Neural cell (in vitro differentiated cells): ENCODE measurements around the gene C1orf226. TPM values are rescaled to one million over a fixed set of nuclear protein-coding genes. Genes with fewer than 3 reads are reported as not detected.
"Not testable (repeated sequence)": the region's sequence is repeated elsewhere in the genome, so short reads cannot be mapped to it uniquely, and the experiment has no call there.

Experiments used
- H2AFZ ChIP-seq: fragments of 200-600, 300-800 bp; sonication (generic), shearing (Covaris generic); 2 replicates; pipeline ENCODE4 v1.6.0; 2014; ENCODE audit warnings: low read depth, mild to moderate bottlenecking, antibody characterized with exemption, low read length, moderate library complexity
- H3F3A ChIP-seq: fragments of 200-600 bp; shearing (Covaris generic); 2 replicates; pipeline ENCODE4 v1.6.1; 2016; ENCODE audit warnings: mild to moderate bottlenecking, moderate library complexity, mixed read lengths, antibody characterized with exemption, low read length; ENCODE audit not compliant: insufficient read depth, poor library complexity, severe bottlenecking
- H3K27ac ChIP-seq: fragments of 200-600, 300-800 bp; sonication (generic), shearing (Covaris generic); 2 replicates; pipeline ENCODE4 v1.5.1; 2014; ENCODE audit warnings: mild to moderate bottlenecking, low read length, moderate library complexity
- H3K27me3 ChIP-seq: fragments of 300-800, 200-600 bp; sonication (generic), shearing (Covaris generic); 2 replicates; pipeline ENCODE4 v1.6.0; 2014; ENCODE audit warnings: mild to moderate bottlenecking, low read depth, low read length, moderate library complexity; ENCODE audit not compliant: insufficient read depth
- H3K36me3 ChIP-seq: fragments of 300-800, 200-600 bp; sonication (generic), shearing (Covaris generic); 2 replicates; pipeline ENCODE4 v1.5.1; 2014; ENCODE audit warnings: mild to moderate bottlenecking, antibody characterized with exemption, low read length, moderate library complexity; ENCODE audit not compliant: insufficient read depth
- H3K4me2 ChIP-seq: fragments of 300-800, 200-600 bp; sonication (generic), shearing (Covaris generic); 2 replicates; pipeline ENCODE4 v1.6.0; 2014; ENCODE audit warnings: mild to moderate bottlenecking, low read length
- H3K4me3 ChIP-seq: fragments of 300-800, 200-600 bp; sonication (generic), shearing (Covaris generic); 2 replicates; pipeline ENCODE4 v1.5.1; 2014; ENCODE audit warnings: mild to moderate bottlenecking, low read length, moderate library complexity
- H3K79me2 ChIP-seq: fragments of 200-600 bp; shearing (Covaris generic); replicated peaks from 2 replicates; pipeline ENCODE4 v1.6.0; 2014; ENCODE audit warnings: mild to moderate bottlenecking, low read length, moderate library complexity; ENCODE audit not compliant: insufficient read depth
- H3K9ac ChIP-seq: fragments of 300-800, 200-600 bp; sonication (generic), shearing (Covaris generic); 2 replicates; pipeline ENCODE4 v1.6.1; 2016; ENCODE audit warnings: mild to moderate bottlenecking, low read length, mixed read lengths
- H3K9me2 ChIP-seq: fragments of 200-600 bp; shearing (Covaris generic); 2 replicates; pipeline ENCODE4 v1.6.1; 2016; ENCODE audit warnings: mild to moderate bottlenecking, low read length, mixed read lengths; ENCODE audit not compliant: insufficient read depth
- H3K9me3 ChIP-seq: fragments of 200-600, 300-800 bp; sonication (generic), shearing (Covaris generic); 2 replicates; pipeline ENCODE4 v1.6.1; 2016; ENCODE audit warnings: mild to moderate bottlenecking, mixed run types, low read length, moderate library complexity, mixed read lengths
- H4K20me1 ChIP-seq: fragments of 200-600 bp; shearing (Covaris generic); 2 replicates; pipeline ENCODE4 v1.6.1; 2016; ENCODE audit warnings: mild to moderate bottlenecking, mixed run types; ENCODE audit not compliant: insufficient read depth
- EP300 ChIP-seq: fragments of 450-650 bp; conservative IDR thresholded peaks from 2 replicates; pipeline ENCODE4 v1.6.1; 2014; ENCODE audit warnings: antibody characterized with exemption, mild to moderate bottlenecking, moderate library complexity; ENCODE audit not compliant: poor library complexity, severe bottlenecking
- EZH2 ChIP-seq: fragments of 200-600, 300-800 bp; shearing (Covaris generic), sonication (generic); IDR thresholded peaks from 2 replicates; pipeline ENCODE4 v1.6.1; 2014; ENCODE audit warnings: antibody characterized with exemption, low read length, borderline replicate concordance, mild to moderate bottlenecking; ENCODE audit not compliant: insufficient read depth, poor library complexity, severe bottlenecking
- MXI1 ChIP-seq: fragments of 450-650 bp; conservative IDR thresholded peaks from 2 replicates; pipeline ENCODE4 v1.6.1; 2014; ENCODE audit warnings: antibody characterized with exemption, mild to moderate bottlenecking; ENCODE audit not compliant: poor library complexity, severe bottlenecking
- POLR2AphosphoS5 ChIP-seq: IDR thresholded peaks from 2 replicates; pipeline ENCODE4 v1.6.1; 2012
- RAD21 ChIP-seq: fragments of 450-650 bp; conservative IDR thresholded peaks from 2 replicates; pipeline ENCODE4 v1.6.1; 2014; ENCODE audit warnings: antibody characterized with exemption, mild to moderate bottlenecking, moderate library complexity
- REST ChIP-seq: IDR thresholded peaks from 2 replicates; pipeline ENCODE4 v1.6.1; 2012; ENCODE audit warnings: borderline replicate concordance
- SMC3 ChIP-seq: fragments of 450-650 bp; conservative IDR thresholded peaks from 2 replicates; pipeline ENCODE4 v1.6.1; 2014; ENCODE audit warnings: antibody characterized with exemption, mild to moderate bottlenecking, moderate library complexity; ENCODE audit not compliant: poor library complexity
- TAF1 ChIP-seq: IDR thresholded peaks from 2 replicates; pipeline ENCODE4 v1.6.1; 2012; ENCODE audit warnings: low read depth
- polyA plus RNA-seq: library from polyadenylated mRNA; depleted of rRNA; stranded (reverse); fragments of >200 nt; gene quantifications from 2 replicates; pipeline ENCODE4 v1.2.3, GENCODE V29; 2014
- TF ChIP-seq, protein P1 (sequence below): fragments of 450-650 bp; IDR thresholded peaks from 2 replicates; pipeline ENCODE4 v1.5.1; 2014; ENCODE audit warnings: antibody characterized with exemption, mild to moderate bottlenecking, moderate library complexity; ENCODE audit not compliant: poor library complexity, severe bottlenecking

The C1orf226 gene
- polyA plus RNA-seq, 1 donor from 2014 or later = 6.7 TPM

DNA sequence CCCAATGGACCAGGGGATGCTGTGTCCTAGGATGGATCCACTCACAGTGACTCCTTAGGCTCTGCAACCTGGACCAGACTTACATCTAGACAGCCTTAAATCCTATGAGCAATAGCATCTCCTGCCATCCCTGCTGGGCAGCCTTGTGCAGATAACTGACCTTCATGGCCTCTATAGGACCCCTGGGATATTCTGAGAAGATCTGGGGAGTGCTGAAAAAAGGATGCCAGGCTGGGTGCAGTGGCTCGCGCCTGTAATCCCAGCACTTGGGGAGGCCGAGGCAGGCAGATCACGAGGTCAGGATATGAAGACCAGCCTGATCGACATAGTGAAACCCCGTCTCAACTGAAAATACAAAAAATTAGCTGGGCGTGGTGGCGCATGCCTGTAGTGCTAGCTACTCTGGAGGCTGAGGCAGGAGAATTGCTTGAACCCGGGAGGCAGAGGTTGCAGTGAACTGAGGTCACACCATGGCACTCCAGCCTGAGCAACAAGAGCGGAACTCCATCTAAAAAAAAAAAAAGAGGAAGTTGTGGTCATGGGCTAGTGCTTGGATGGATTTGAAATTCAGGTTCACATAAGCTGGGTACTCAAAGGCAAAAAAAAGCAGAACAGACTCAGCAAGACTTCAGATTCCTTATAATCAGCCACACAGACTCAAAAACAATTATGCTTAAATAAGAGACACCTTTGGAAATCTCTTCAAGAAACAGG, 41.3 kb downstream of the C1orf226 start:
- H3F3A ChIP-seq = no peaks in the 10 kb centered on the region
- no peak overlapping the region for H2AFZ ChIP-seq
- H3K9me2 ChIP-seq = no peaks in the 10 kb centered on the region
- H3K27me3 ChIP-seq = no peaks in the 10 kb centered on the region
- H3K27ac ChIP-seq = no peak overlapping the region
- no peaks in the 10 kb centered on the region for H3K9me3 ChIP-seq
- H3K9ac ChIP-seq = no peak overlapping the region
- H3K79me2 ChIP-seq = no peaks in the 10 kb centered on the region
- no peaks in the 10 kb centered on the region for H4K20me1 ChIP-seq
- no peaks in the 10 kb centered on the region for H3K36me3 ChIP-seq
- TF ChIP-seq TAF1 (no peak), POLR2AphosphoS5 (no peak), EP300 (no peak)
- H3K4me2 ChIP-seq = no peak overlapping the region
- H3K4me3 ChIP-seq = no peak overlapping the region

DNA sequence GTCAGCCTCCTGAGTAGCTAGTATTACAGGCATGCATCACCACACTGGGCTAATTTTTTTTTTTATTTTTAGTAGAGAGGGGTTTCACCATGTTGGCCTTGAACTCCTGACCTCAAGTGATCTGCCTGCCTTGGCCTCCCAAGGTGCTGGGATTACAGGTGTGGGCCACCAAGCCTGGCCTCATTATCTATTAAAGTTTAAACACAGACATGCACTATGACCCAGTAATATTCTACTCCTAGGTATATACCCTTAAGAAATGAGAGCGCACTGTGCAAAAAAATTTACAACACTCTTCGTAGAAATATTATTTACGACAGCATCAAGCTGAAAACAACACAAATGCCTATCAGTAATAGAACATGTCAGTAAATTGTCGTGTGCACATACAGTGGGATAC, 49.1 kb downstream of the C1orf226 start:
- Histone ChIP-seq H3K36me3 (no peaks in the 10 kb centered on the region), H3K9me3 (no peaks in the 10 kb centered on the region), H4K20me1 (no peaks in the 10 kb centered on the region), H3K27ac (no peak overlapping the region), H3K79me2 (no peaks in the 10 kb centered on the region), H3K4me2 (no peak overlapping the region), H3K27me3 (no peaks in the 10 kb centered on the region), H2AFZ (no peak overlapping the region), H3K4me3 (no peak overlapping the region), H3K9me2 (no peaks in the 10 kb centered on the region), H3K9ac (no peak overlapping the region), H3F3A (no peaks in the 10 kb centered on the region)
- TF ChIP-seq MXI1 = no peak
- TF ChIP-seq SMC3 = no peak
- TF ChIP-seq RAD21 = no peak
- TF ChIP-seq POLR2AphosphoS5 = no peak
- TF ChIP-seq EZH2 = no peak
- TF ChIP-seq EP300 = no peak
- TF ChIP-seq, protein P1, sequence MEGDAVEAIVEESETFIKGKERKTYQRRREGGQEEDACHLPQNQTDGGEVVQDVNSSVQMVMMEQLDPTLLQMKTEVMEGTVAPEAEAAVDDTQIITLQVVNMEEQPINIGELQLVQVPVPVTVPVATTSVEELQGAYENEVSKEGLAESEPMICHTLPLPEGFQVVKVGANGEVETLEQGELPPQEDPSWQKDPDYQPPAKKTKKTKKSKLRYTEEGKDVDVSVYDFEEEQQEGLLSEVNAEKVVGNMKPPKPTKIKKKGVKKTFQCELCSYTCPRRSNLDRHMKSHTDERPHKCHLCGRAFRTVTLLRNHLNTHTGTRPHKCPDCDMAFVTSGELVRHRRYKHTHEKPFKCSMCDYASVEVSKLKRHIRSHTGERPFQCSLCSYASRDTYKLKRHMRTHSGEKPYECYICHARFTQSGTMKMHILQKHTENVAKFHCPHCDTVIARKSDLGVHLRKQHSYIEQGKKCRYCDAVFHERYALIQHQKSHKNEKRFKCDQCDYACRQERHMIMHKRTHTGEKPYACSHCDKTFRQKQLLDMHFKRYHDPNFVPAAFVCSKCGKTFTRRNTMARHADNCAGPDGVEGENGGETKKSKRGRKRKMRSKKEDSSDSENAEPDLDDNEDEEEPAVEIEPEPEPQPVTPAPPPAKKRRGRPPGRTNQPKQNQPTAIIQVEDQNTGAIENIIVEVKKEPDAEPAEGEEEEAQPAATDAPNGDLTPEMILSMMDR = no peak
- no peak for TF ChIP-seq TAF1
- TF ChIP-seq REST = no peak

DNA sequence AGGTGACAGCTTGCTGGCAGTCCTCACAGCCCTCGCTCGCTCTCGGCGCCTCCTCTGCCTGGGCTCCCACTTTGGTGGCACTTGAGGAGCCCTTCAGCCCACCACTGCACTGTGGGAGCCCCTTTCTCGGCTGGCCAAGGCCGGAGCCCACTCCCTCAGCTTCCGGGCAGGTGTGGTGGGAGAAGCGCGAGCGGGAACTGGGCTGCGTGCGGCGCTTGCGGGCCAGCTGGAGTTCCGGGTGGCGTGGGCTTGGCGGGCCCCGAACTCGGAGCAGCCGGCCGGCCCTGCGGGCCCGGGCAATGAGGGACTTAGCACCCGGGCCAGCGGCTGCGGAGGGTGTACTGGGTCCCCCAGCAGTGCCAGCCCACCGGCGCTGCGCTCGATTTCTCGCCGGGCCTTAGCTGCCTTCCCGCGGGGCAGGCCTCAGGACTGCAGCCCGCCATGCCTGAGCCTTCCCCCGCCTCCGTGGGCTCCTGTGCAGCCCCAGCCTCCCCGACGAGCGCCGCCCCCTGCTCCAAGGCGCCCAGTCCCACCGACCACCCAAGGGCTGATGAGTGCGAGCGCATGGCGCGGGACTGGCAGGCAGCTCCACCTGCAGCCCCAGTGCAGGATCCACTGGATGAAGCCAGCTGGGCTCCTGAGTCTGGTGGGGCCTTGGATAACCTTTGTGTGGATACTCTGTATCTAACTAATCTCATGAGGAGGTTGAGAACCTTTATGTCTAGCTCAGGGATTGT, 51.6 kb downstream of the C1orf226 start:
- H4K20me1 ChIP-seq, H3K79me2 ChIP-seq, H3K9ac ChIP-seq, H2AFZ ChIP-seq, H3K9me2 ChIP-seq, H3K27ac ChIP-seq, H3K27me3 ChIP-seq, H3K9me3 ChIP-seq, H3F3A ChIP-seq, H3K4me3 ChIP-seq, H3K4me2 ChIP-seq, H3K36me3 ChIP-seq: not testable (repeated sequence)
